Measurements from ENCODE around the gene FBXL22.

GRCh38 chr15:63601026-63601703 lies 4.0 kb downstream of the FBXL22 start:
- TF ChIP-seq CTCF (conservative IDR thresholded peaks at IDR 0.05; ENCODE audit: low read depth, low read length) (no peak), EZH2phosphoT487 (IDR thresholded peaks at IDR 0.05; ENCODE audit: borderline replicate concordance, low read length) (no peak), EZH2 (IDR thresholded peaks at IDR 0.05; ENCODE audit: low read length, unreplicated experiment) (no peak)

Measured in PC-3 (cell line).